Upper lobe of left lung (tissue), 6 donors: Measurements from ENCODE around the gene AATF. TPM values are rescaled to one million over a fixed set of nuclear protein-coding genes. Genes with fewer than 3 reads are reported as not detected.

Source experiments
- ATAC-seq, 2 donors: fragments of 200-7000 bp; cut with Tn5 transposase; one replicate each; pipeline ENCODE4 v1.9.1; 2022; ENCODE audit warnings: mild to moderate bottlenecking in 2 of 2, moderate library complexity in 2 of 2; ENCODE audit not compliant: low FRiP score in 2 of 2
- DNase-seq, 2 donors: peaks; one replicate each; pipeline ENCODE4 v3.0.0-alpha.2; 2019 to 2020
- H3K27ac ChIP-seq, 4 donors: fragments of 200-600 bp; sonication (generic); one replicate each; pipeline ENCODE4 v1.5.1; 2016 to 2019
- H3K27me3 ChIP-seq, 4 donors: fragments of 200-600 bp; sonication (generic); one replicate each; pipeline ENCODE4 v1.5.1; 2017 to 2019
- H3K36me3 ChIP-seq, 4 donors: fragments of 200-600 bp; sonication (generic); one replicate each; pipeline ENCODE4 v1.5.1; 2016 to 2019
- H3K4me1 ChIP-seq, 4 donors: fragments of 200-600 bp; sonication (generic); one replicate each; pipeline ENCODE4 v1.5.1; 2018 to 2019
- H3K4me3 ChIP-seq, 4 donors: fragments of 200-600 bp; sonication (generic); one replicate each; pipeline ENCODE4 v1.5.1; 2017 to 2019; ENCODE audit warnings: mild to moderate bottlenecking in 2 of 4, moderate library complexity in 1 of 4
- H3K9me3 ChIP-seq, 4 donors: fragments of 200-600 bp; sonication (generic); one replicate each; pipeline ENCODE4 v1.5.1; 2018 to 2019
- CTCF ChIP-seq, 6 experiments: fragments of 450-650 bp in 4 of 6; fragments of 200-600 bp in 2 of 6; sonication (generic) in 2 of 6; IDR thresholded peaks; one replicate each; pipeline ENCODE4 v1.5.1; 2016 to 2019; ENCODE audit warnings: antibody characterized with exemption in 6 of 6
- EP300 ChIP-seq, 4 donors: sonication (generic); formaldehyde crosslinking; IDR thresholded peaks; one replicate each; pipeline ENCODE4 v1.5.1; 2017; ENCODE audit warnings: antibody characterized with exemption in 4 of 4, control low read depth in 2 of 4
- POLR2A ChIP-seq, 4 donors: fragments of 450-650 bp; IDR thresholded peaks; one replicate each; pipeline ENCODE4 v1.5.1; 2016 to 2017; ENCODE audit warnings: antibody characterized with exemption in 4 of 4, mild to moderate bottlenecking in 2 of 4
- POLR2AphosphoS5 ChIP-seq, 2 donors: sonication (generic); formaldehyde crosslinking; IDR thresholded peaks; one replicate each; pipeline ENCODE4 v1.5.1; 2017; ENCODE audit warnings: antibody characterized with exemption in 2 of 2
- WGBS, 2 donors: methylation state at CpG; one replicate each; pipeline ENCODE4 v1.1.5; 2017 to 2018; 5-methylcytosine and 5-hydroxymethylcytosine counted together
- total RNA-seq, 6 donors: library from RNA; depleted of rRNA in 4 of 6; stranded (reverse); fragments of >200 nt in 4 of 6; gene quantifications; one replicate each; pipeline versions ENCODE4 v1.1.0 to v1.2.1, GENCODE V29; 2016 to 2021
- donor health status: DM: no; HTN: no; CAD: no; lungs with moderate emphysema.
- donor health status: DM: no; HTN: yes; CAD: no; lungs with severe emphysema.

The AATF gene
- total RNA-seq, result 10 to 100 TPM; 30.7 to 45.4 (median 37.3) TPM

GRCh38 chr17:36948717-36949460, at the start of gene AATF:
AATF (plus strand) TSS chr17:36948954; CDS start chr17:36949126, 172 bp downstream.
- DNase-seq, result peak; percentile 97 to 100
- Histone ChIP-seq H3K36me3 (peaks cover 4 to 34% (median 7%) of the 10 kb centered on the region in 4 donors), H3K4me3 (peak within 1 kb of the TSS; percentile 62 to 99 (median 95)), H3K4me1 (peaks cover 20 to 27% (median 22%) of the 10 kb centered on the region in 4 donors), H3K27ac (peak within 1 kb of the TSS; percentile 85 to 97 (median 93)), H3K9me3 (no peaks in the 10 kb centered on the region), H3K27me3 (peaks cover 0 to 32% (median 16%) of the 10 kb centered on the region in 4 donors)
- WGBS, 2 donors, result 0% methylated on average over 8 to 51 of the region's 90 CpGs
- TF ChIP-seq POLR2AphosphoS5 (IDR thresholded peaks at IDR 0.05) (peak; percentile 91 to 92), POLR2A (IDR thresholded peaks at IDR 0.05) (peak in 3 of 4 donors; percentile 34 to 88 (median 64)), CTCF (IDR thresholded peaks at IDR 0.05) (no peak)
- peak; percentile 99 to 100 for ATAC-seq

GRCh38 chr17:36899250-36900159, 49.2 kb upstream of the AATF start:
- H3K27ac ChIP-seq, result no peak overlapping the region
- no peak for TF ChIP-seq CTCF (IDR thresholded peaks at IDR 0.05)
- no peak for TF ChIP-seq POLR2A (IDR thresholded peaks at IDR 0.05)
- no peak for TF ChIP-seq EP300 (IDR thresholded peaks at IDR 0.05)
- no peak for TF ChIP-seq POLR2AphosphoS5 (IDR thresholded peaks at IDR 0.05)
- H3K9me3 ChIP-seq, result no peaks in the 10 kb centered on the region
- no peaks in the 10 kb centered on the region for H3K27me3 ChIP-seq
- WGBS, 2 donors, result 67 to 77% methylated on average over 7 of the region's 7 CpGs
- ATAC-seq (no peak), DNase-seq (no peak)
- H3K36me3 ChIP-seq, result no peaks in the 10 kb centered on the region
- H3K4me3 ChIP-seq, result no peak overlapping the region
- no peaks in the 10 kb centered on the region for H3K4me1 ChIP-seq

- no peaks in the 10 kb centered on the region for H3K27me3 ChIP-seq
- H3K4me3 ChIP-seq, result no peak overlapping the region
- WGBS, 2 donors, result 82 to 84% methylated on average over 5 to 7 of the region's 7 CpGs
- ATAC-seq (no peak), DNase-seq (peak in 1 of 2 donors; percentile 60)
- TF ChIP-seq POLR2AphosphoS5 (IDR thresholded peaks at IDR 0.05), result no peak
- no peak for TF ChIP-seq POLR2A (IDR thresholded peaks at IDR 0.05)
- TF ChIP-seq CTCF (IDR thresholded peaks at IDR 0.05), result no peak
- no peak for TF ChIP-seq EP300 (IDR thresholded peaks at IDR 0.05)
- H3K36me3 ChIP-seq, result no peaks in the 10 kb centered on the region
- H3K27ac ChIP-seq, result no peak overlapping the region
- H3K9me3 ChIP-seq, result no peaks in the 10 kb centered on the region
- no peaks in the 10 kb centered on the region for H3K4me1 ChIP-seq
These were observed 48.6 kb upstream of the AATF start for GRCh38 chr17:36900160-36900512.

- 45 to 63% methylated on average over 2 to 14 of the region's 14 CpGs for WGBS, 2 donors
- Histone ChIP-seq H3K9me3 (no peaks in the 10 kb centered on the region), H3K4me3 (no peak overlapping the region), H3K4me1 (no peaks in the 10 kb centered on the region), H3K27me3 (no peaks in the 10 kb centered on the region), H3K27ac (no peak overlapping the region), H3K36me3 (no peaks in the 10 kb centered on the region)
- no peak for TF ChIP-seq POLR2AphosphoS5 (IDR thresholded peaks at IDR 0.05)
- no peak for TF ChIP-seq EP300 (IDR thresholded peaks at IDR 0.05)
- TF ChIP-seq CTCF (IDR thresholded peaks at IDR 0.05), result no peak
- no peak for TF ChIP-seq POLR2A (IDR thresholded peaks at IDR 0.05)
- DNase-seq, result no peak
- ATAC-seq, result peak in 1 of 2 donors; percentile 42
These were observed 47.2 kb upstream of the AATF start for GRCh38 chr17:36901506-36901905.
